ENCODE data around the gene PIGA.

- no peak for TF ChIP-seq EZH2phosphoT487 (conservative IDR thresholded peaks at IDR 0.05; ENCODE audit: low read length)
- TF ChIP-seq CTCF (IDR thresholded peaks at IDR 0.05; ENCODE audit: insufficient read depth, low read length, poor library complexity, severe bottlenecking): no peak
These were observed 33.4 kb downstream of the PIGA start for GRCh38 chrX:15301924-15302323.
